Measurements from ENCODE around the gene SMCO2.

DNA sequence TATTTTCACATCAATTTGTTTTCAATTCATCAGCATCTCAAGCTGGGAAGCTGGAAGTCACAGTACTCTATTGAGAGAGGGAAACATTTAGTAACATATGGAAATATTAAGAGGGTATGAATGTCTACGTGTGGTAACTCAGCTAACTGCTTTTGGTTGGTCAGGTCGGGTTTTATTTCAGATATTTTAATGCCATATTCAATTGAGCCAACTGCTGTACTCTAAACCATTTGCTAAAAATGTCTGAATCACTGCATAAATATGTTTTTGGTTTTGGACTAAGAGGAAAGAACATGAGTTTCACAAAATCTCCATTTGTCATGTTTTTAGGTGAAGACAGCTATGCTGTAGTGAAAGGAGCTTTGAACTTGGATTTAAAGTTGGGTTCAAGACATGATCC, 58.6 kb downstream of the SMCO2 start:
- TF ChIP-seq POLR2AphosphoS5 (IDR thresholded peaks at IDR 0.05; ENCODE audit: low read depth, low read length) (no peak), SIN3A (IDR thresholded peaks at IDR 0.05; ENCODE audit: borderline replicate concordance, insufficient read depth, low read length) (no peak), TAF1 (IDR thresholded peaks at IDR 0.05; ENCODE audit: borderline replicate concordance, insufficient read depth, low read length) (no peak), FOXP2 (optimal IDR thresholded peaks at IDR 0.05; ENCODE audit: borderline replicate concordance, extremely low read depth, extremely low read length, insufficient read depth) (no peak)
- TF ChIP-seq, protein P1, sequence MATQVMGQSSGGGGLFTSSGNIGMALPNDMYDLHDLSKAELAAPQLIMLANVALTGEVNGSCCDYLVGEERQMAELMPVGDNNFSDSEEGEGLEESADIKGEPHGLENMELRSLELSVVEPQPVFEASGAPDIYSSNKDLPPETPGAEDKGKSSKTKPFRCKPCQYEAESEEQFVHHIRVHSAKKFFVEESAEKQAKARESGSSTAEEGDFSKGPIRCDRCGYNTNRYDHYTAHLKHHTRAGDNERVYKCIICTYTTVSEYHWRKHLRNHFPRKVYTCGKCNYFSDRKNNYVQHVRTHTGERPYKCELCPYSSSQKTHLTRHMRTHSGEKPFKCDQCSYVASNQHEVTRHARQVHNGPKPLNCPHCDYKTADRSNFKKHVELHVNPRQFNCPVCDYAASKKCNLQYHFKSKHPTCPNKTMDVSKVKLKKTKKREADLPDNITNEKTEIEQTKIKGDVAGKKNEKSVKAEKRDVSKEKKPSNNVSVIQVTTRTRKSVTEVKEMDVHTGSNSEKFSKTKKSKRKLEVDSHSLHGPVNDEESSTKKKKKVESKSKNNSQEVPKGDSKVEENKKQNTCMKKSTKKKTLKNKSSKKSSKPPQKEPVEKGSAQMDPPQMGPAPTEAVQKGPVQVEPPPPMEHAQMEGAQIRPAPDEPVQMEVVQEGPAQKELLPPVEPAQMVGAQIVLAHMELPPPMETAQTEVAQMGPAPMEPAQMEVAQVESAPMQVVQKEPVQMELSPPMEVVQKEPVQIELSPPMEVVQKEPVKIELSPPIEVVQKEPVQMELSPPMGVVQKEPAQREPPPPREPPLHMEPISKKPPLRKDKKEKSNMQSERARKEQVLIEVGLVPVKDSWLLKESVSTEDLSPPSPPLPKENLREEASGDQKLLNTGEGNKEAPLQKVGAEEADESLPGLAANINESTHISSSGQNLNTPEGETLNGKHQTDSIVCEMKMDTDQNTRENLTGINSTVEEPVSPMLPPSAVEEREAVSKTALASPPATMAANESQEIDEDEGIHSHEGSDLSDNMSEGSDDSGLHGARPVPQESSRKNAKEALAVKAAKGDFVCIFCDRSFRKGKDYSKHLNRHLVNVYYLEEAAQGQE (IDR thresholded peaks at IDR 0.05; ENCODE audit: insufficient read depth in 1 of 2, low read depth in 2 of 2, low read length in 2 of 2) = no peak
